ENCODE data around the gene SH3GL3. TPM values are rescaled to one million over a fixed set of nuclear protein-coding genes. Genes with fewer than 3 reads are reported as not detected.
A peak's percentile ranks its signal among the peaks of the same experiment; 100 is the strongest.

The SH3GL3 gene
- total and polyA plus RNA-seq, 2 of the 8 experiments (the other 6 are each of a cell fraction or from before 2014, with no cell fraction given), result 14.1 to 19.1 TPM

DNA sequence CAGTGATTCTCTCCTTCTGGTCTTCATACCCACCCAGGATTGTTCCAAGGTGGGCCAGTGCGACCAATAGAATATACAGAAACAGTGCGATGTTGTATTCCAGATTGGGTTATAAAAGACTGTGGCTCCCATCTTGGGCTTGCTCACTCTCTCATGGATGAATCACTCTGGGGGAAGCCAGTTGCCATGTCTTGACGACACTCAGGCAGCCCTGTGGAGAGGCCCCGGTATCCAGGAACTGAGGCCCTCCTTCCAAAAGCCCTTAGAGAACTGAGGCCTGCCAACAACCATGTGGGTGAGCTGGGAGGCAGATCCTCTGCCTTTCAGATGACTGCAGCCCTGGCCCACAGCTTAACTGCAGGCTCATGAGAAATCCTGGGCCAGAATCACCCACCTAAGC lies 57.2 kb downstream of the SH3GL3 start:
- Histone ChIP-seq H3K27me3 (replicated peaks in 1 of 4; ENCODE audit: control insufficient read depth in 3 of 4, extremely low read depth in 1 of 4, insufficient read depth in 3 of 4, low read length in 3 of 4) (no peaks in the 10 kb centered on the region), H3K23ac (ENCODE audit: insufficient read length) (no peak overlapping the region), H4K8ac (ENCODE audit: extremely low read depth, insufficient read depth, low read length) (peak overlapping the region; percentile 68; the same call in 1 of the 2 replicates), H3K4ac (replicated peaks; ENCODE audit: insufficient read length, low read depth, low read length) (no peak overlapping the region), H4K5ac (ENCODE audit: insufficient read length, low read depth, low read length) (no peak overlapping the region), H3K56ac (replicated peaks; ENCODE audit: insufficient read length, low read depth, low read length) (no peak overlapping the region), H3K27ac (ENCODE audit: low read depth, low read length) (no peak overlapping the region), H3K36me3 (ENCODE audit: control insufficient read depth in 2 of 4, insufficient read depth in 4 of 4, low read length in 3 of 4) (no peaks in the 10 kb centered on the region), H3K9me3 (ENCODE audit: insufficient read depth in 2 of 2, low read depth in 1 of 2, low read length in 1 of 2) (no peaks in the 10 kb centered on the region), H3K23me2 (ENCODE audit: low read depth, low read length) (no peaks in the 10 kb centered on the region), H3K4me2 (ENCODE audit: insufficient read depth in 1 of 2, low read depth in 2 of 2, low read length in 2 of 2) (no peak overlapping the region), H3K9ac (replicated peaks in 1 of 4; ENCODE audit: extremely low read depth in 1 of 4, low read depth in 3 of 4, low read length in 3 of 4) (no peak overlapping the region), H3K18ac (ENCODE audit: extremely low read depth, low read length) (no peak overlapping the region), H4K20me1 (replicated peaks in 1 of 2; ENCODE audit: control insufficient read depth in 1 of 2, insufficient read depth in 2 of 2, low read length in 2 of 2) (no peaks in the 10 kb centered on the region), H3K79me2 (ENCODE audit: control insufficient read depth in 1 of 2, insufficient read depth in 2 of 2, low read length in 2 of 2) (no peaks in the 10 kb centered on the region), H3K79me1 (ENCODE audit: low read depth, low read length) (no peaks in the 10 kb centered on the region; the same call in 1 of the 2 replicates), H2BK15ac (ENCODE audit: low read length) (no peak overlapping the region), H3K14ac (ENCODE audit: insufficient read length) (no peak overlapping the region), H2AK5ac (ENCODE audit: low read depth, low read length) (no peak overlapping the region), H3K4me1 (replicated peaks in 1 of 4; ENCODE audit: control insufficient read depth in 3 of 4, insufficient read depth in 4 of 4, low read length in 3 of 4) (peaks cover 0 to 6% (median 5%) of the 10 kb centered on the region in 4 experiments; a peak in 4 of 7 replicates), H2BK20ac (ENCODE audit: low read length) (no peak overlapping the region), H2BK5ac (ENCODE audit: low read depth, low read length) (no peak overlapping the region), H2BK120ac (replicated peaks; ENCODE audit: low read depth, low read length) (no peak overlapping the region), H4K91ac (replicated peaks; ENCODE audit: insufficient read length, low read length) (no peak overlapping the region), H3K4me3 (ENCODE audit: extremely low read depth in 1 of 4, insufficient read depth in 2 of 4, low read depth in 3 of 4, low read length in 4 of 4) (no peak overlapping the region), H2AFZ (ENCODE audit: low read length) (no peak overlapping the region), H2BK12ac (ENCODE audit: low read depth, low read length) (no peak overlapping the region)
- TF ChIP-seq RFX5 (IDR thresholded peaks at IDR 0.05; ENCODE audit: borderline replicate concordance, low read depth, low read length) (no peak), TCF12 (IDR thresholded peaks at IDR 0.05; ENCODE audit: low read depth, low read length) (no peak), SIX5 (IDR thresholded peaks at IDR 0.05; ENCODE audit: low read depth, low read length) (no peak)
- FAIRE-seq, result no peak
- 90% methylated on average over 4 of the region's 4 CpGs; no CpG with 5 or more reads in 1 of the 2 experiments for WGBS, 2 experiments (ENCODE audit: extremely low coverage in 1 of 2, insufficient coverage in 1 of 2, insufficient read length in 1 of 2, insufficient replicate concordance in 2 of 2, low coverage in 1 of 2, low lambda C conversion rate in 2 of 2, missing lambda C conversion rate in 1 of 2)
- ChIA-PET POLR2A (ENCODE audit: partially characterized antibody) (no interaction called here), CTCF (ENCODE audit: partially characterized antibody) (no interaction called here)
- DNase-seq (ENCODE audit: low read depth in 1 of 2, low spot score in 2 of 2), result no peak

Measured in H1 (cell line).